ENCODE measurements around the gene ANGPTL8.

- TF ChIP-seq EZH2phosphoT487 (IDR thresholded peaks at IDR 0.05; ENCODE audit: insufficient read depth, low read depth) = no peak
- no peak for TF ChIP-seq EZH2 (IDR thresholded peaks at IDR 0.05; ENCODE audit: insufficient read depth, poor library complexity, severe bottlenecking)
Observed at GRCh38 chr19:11237321-11237720, 2.1 kb upstream of the ANGPTL8 start.
